Thyroid gland (tissue), 4 donors: Measurements from ENCODE around the gene SORCS2.

Experiments
- CTCF ChIP-seq, 6 experiments: fragments of 200-600 bp in 3 of 6; fragments of 450-650 bp in 3 of 6; sonication (generic) in 3 of 6; IDR thresholded peaks; one replicate each; pipeline ENCODE4 v1.5.1; 2016 to 2019; ENCODE audit warnings: antibody characterized with exemption in 6 of 6, mild to moderate bottlenecking in 2 of 6, inconsistent platforms in 1 of 6, moderate library complexity in 1 of 6
- POLR2A ChIP-seq, 2 donors: fragments of 450-650 bp; IDR thresholded peaks; one replicate each; pipeline ENCODE4 v1.6.1; 2017; ENCODE audit warnings: antibody characterized with exemption in 2 of 2, mild to moderate bottlenecking in 2 of 2, moderate library complexity in 1 of 2

GRCh38 chr4:7641712-7642111, 449.4 kb downstream of the SORCS2 start:
- TF ChIP-seq CTCF (IDR thresholded peaks at IDR 0.05) = no peak
- no peak for TF ChIP-seq POLR2A (IDR thresholded peaks at IDR 0.05)
